ENCODE measurements around the gene SHISA9. TPM values are rescaled to one million over a fixed set of nuclear protein-coding genes. Genes with fewer than 3 reads are reported as not detected.
"Not testable (repeated sequence)": the region's sequence is repeated elsewhere in the genome, so short reads cannot be mapped to it uniquely, and the experiment has no call there.

SHISA9 gene
- total RNA-seq, 1 donor from 2014 or later: not detected

DNA sequence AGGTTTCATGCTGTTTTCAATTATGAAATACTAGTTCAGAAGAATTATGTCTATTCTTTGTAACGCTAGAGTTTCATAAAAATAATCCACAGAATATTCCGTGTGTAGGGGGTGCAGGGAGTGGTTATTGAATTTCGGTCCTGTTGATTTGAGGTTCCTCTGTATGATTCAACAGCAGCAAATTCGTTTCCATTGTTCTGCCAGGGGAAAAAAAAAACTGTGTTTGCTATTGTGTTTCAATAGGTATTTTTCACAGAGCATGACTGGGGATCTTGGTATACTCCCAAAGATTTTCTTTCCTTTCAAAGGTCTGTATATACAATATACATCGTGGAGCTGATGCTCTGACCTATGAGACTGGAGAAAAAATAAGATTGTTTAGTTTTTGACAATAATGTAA lies 15.8 kb downstream of the SHISA9 start:
- Histone ChIP-seq H3K27ac (no peak overlapping the region), H3K4me1 (no peaks in the 10 kb centered on the region), H3K9me3 (no peaks in the 10 kb centered on the region), H3K36me3 (no peaks in the 10 kb centered on the region), H3K27me3 (ENCODE audit: low read depth) (peaks cover 6% of the 10 kb centered on the region), H3K4me3 (no peak overlapping the region)
- no peak for ATAC-seq
- no peak for DNase-seq
- TF ChIP-seq, protein P1, sequence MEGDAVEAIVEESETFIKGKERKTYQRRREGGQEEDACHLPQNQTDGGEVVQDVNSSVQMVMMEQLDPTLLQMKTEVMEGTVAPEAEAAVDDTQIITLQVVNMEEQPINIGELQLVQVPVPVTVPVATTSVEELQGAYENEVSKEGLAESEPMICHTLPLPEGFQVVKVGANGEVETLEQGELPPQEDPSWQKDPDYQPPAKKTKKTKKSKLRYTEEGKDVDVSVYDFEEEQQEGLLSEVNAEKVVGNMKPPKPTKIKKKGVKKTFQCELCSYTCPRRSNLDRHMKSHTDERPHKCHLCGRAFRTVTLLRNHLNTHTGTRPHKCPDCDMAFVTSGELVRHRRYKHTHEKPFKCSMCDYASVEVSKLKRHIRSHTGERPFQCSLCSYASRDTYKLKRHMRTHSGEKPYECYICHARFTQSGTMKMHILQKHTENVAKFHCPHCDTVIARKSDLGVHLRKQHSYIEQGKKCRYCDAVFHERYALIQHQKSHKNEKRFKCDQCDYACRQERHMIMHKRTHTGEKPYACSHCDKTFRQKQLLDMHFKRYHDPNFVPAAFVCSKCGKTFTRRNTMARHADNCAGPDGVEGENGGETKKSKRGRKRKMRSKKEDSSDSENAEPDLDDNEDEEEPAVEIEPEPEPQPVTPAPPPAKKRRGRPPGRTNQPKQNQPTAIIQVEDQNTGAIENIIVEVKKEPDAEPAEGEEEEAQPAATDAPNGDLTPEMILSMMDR (IDR thresholded peaks at IDR 0.05): no peak
- intact Hi-C loops (cut with DNase I): no loop called here

DNA sequence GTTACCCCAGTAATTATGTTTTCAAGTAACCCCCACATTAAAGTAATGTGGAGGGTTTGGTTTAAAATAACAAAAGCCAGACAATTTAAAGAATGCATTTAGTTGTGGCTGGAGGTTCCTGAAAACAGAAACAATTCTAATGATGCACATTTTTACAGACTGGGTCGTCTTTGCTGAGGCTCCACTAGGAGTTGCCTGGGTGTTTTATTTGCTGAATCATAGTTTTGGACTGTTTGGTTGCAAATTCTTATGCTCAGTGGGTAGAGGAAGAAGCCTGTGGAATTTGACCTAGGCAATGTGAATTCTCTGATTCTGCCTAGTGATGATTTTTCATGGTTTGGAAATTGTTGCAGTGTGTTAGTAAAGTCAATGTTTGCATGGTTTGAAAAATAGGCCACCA lies 16.3 kb downstream of the SHISA9 start:
- H3K4me3 ChIP-seq: no peak overlapping the region
- no peaks in the 10 kb centered on the region for H3K36me3 ChIP-seq
- TF ChIP-seq, protein P1 (IDR thresholded peaks at IDR 0.05): no peak
- intact Hi-C loops (cut with DNase I): no loop called here
- peaks cover 6% of the 10 kb centered on the region for H3K27me3 ChIP-seq (ENCODE audit: low read depth)
- ATAC-seq (no peak), DNase-seq (no peak)
- H3K4me1 ChIP-seq: no peaks in the 10 kb centered on the region
- no peaks in the 10 kb centered on the region for H3K9me3 ChIP-seq
- H3K27ac ChIP-seq: no peak overlapping the region

DNA sequence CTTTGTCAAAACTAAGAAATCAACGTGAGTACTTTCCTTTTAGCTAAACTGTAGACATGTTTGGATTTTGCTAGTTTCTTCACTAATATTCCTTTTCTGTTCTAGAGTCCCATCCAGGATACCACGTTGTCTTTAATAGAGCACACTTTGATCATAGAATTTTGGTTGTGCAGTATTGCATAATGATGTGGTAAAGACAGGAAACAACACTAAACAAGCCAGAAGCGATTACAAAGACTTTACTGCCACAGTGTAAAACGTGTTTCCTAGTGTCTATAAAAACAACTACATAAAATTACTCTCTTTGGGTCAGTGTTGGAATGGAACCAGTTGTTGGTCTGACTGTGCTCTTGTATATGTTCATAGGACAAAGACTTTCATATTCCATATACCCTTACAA lies 19.3 kb downstream of the SHISA9 start:
- no peaks in the 10 kb centered on the region for H3K36me3 ChIP-seq
- H3K4me3 ChIP-seq: no peak overlapping the region
- no peak for DNase-seq
- H3K9me3 ChIP-seq: no peaks in the 10 kb centered on the region
- no peak for ATAC-seq
- H3K4me1 ChIP-seq: no peaks in the 10 kb centered on the region
- intact Hi-C loops (cut with DNase I): no loop called here
- no peaks in the 10 kb centered on the region for H3K27me3 ChIP-seq (ENCODE audit: low read depth)
- TF ChIP-seq, protein P1 (IDR thresholded peaks at IDR 0.05): no peak
- no peak overlapping the region for H3K27ac ChIP-seq

GRCh38 chr16:12923640-12924039 lies 22.2 kb downstream of the SHISA9 start:
- ATAC-seq: not testable (repeated sequence)

GRCh38 chr16:12925026-12925800 lies 23.8 kb downstream of the SHISA9 start:
- no peaks in the 10 kb centered on the region for H3K27me3 ChIP-seq (ENCODE audit: low read depth)
- DNase-seq: no peak
- no peaks in the 10 kb centered on the region for H3K36me3 ChIP-seq
- no peaks in the 10 kb centered on the region for H3K4me1 ChIP-seq
- no peak for ATAC-seq
- intact Hi-C loops (cut with DNase I): no loop called here
- H3K4me3 ChIP-seq: no peak overlapping the region
- TF ChIP-seq, protein P1 (IDR thresholded peaks at IDR 0.05): no peak
- H3K9me3 ChIP-seq: no peaks in the 10 kb centered on the region
- no peak overlapping the region for H3K27ac ChIP-seq

More at GRCh38 chr16:12923640-12924039, 22.2 kb downstream of the SHISA9 start:
- H3K27ac ChIP-seq; H3K4me3 ChIP-seq; DNase-seq; H3K27me3 ChIP-seq (ENCODE audit: low read depth); H3K9me3 ChIP-seq; H3K4me1 ChIP-seq; H3K36me3 ChIP-seq; intact Hi-C loops (cut with DNase I): not testable (repeated sequence)

GRCh38 chr16:12927591-12927990 lies 26.2 kb downstream of the SHISA9 start:
- Histone ChIP-seq H3K27ac (no peak overlapping the region), H3K9me3 (no peaks in the 10 kb centered on the region), H3K4me1 (no peaks in the 10 kb centered on the region), H3K27me3 (ENCODE audit: low read depth) (peaks cover 6% of the 10 kb centered on the region), H3K36me3 (no peaks in the 10 kb centered on the region), H3K4me3 (no peak overlapping the region)
- intact Hi-C loops (cut with DNase I): no loop called here
- ATAC-seq (no peak), DNase-seq (no peak)
- TF ChIP-seq, protein P1 (IDR thresholded peaks at IDR 0.05): no peak
